ENCODE data around the gene CORO2A. TPM values are rescaled to one million over a fixed set of nuclear protein-coding genes. Genes with fewer than 3 reads are reported as not detected.

CORO2A gene
- total RNA-seq, 1 donor, result 0.36 TPM

GRCh38 chr9:98199388-98200033 lies 7.1 kb upstream of the CORO2A start:
- no peak overlapping the region for H3K4me3 ChIP-seq (ENCODE audit: low read depth, low read length)
- no peak for TF ChIP-seq CTCF (IDR thresholded peaks at IDR 0.05; ENCODE audit: insufficient read depth, low read length)
- DNase-seq (ENCODE audit: low read depth), result no peak

GRCh38 chr9:98195671-98196070 lies 3.2 kb upstream of the CORO2A start:
- no peak overlapping the region for H3K4me3 ChIP-seq (ENCODE audit: low read depth, low read length)
- TF ChIP-seq CTCF (IDR thresholded peaks at IDR 0.05; ENCODE audit: insufficient read depth, low read length), result no peak
- no peak for DNase-seq (ENCODE audit: low read depth)

- DNase-seq (ENCODE audit: low read depth), result no peak
- no peak for TF ChIP-seq CTCF (IDR thresholded peaks at IDR 0.05; ENCODE audit: insufficient read depth, low read length)
- peak overlapping the region; percentile 73 for H3K4me3 ChIP-seq (ENCODE audit: low read depth, low read length)
These were observed 1.0 kb upstream of the CORO2A start for GRCh38 chr9:98193336-98193944.

GRCh38 chr9:98191671-98192502 lies 550 bp downstream of the CORO2A start:
- no peak for DNase-seq (ENCODE audit: low read depth)
- TF ChIP-seq CTCF (IDR thresholded peaks at IDR 0.05; ENCODE audit: insufficient read depth, low read length), result no peak

GRCh38 chr9:98191181-98191608 lies 1.2 kb downstream of the CORO2A start:
- no peak for DNase-seq (ENCODE audit: low read depth)
- TF ChIP-seq CTCF (IDR thresholded peaks at IDR 0.05; ENCODE audit: insufficient read depth, low read length), result no peak
- no peak overlapping the region for H3K4me3 ChIP-seq (ENCODE audit: low read depth, low read length)

More at GRCh38 chr9:98191671-98192502, 550 bp downstream of the CORO2A start:
- peak overlapping the region; percentile 63 for H3K4me3 ChIP-seq (ENCODE audit: low read depth, low read length)

- TF ChIP-seq CTCF (IDR thresholded peaks at IDR 0.05; ENCODE audit: insufficient read depth, low read length), result no peak
- DNase-seq (ENCODE audit: low read depth), result no peak
- H3K4me3 ChIP-seq (ENCODE audit: low read depth, low read length), result no peak overlapping the region
These were observed 1.7 kb downstream of the CORO2A start for GRCh38 chr9:98190757-98191105.

All from fibroblast of the aortic adventitia (primary cell).